Endothelial cell of umbilical vein (primary cell): ENCODE results near the gene ATP9B. TPM values are rescaled to one million over a fixed set of nuclear protein-coding genes. Genes with fewer than 3 reads are reported as not detected.

Experiments used
- BruUV-seq: library from RNA; stranded (reverse); fragments of 400-500 nt; replicated peaks from 2 replicates; lab custom pipeline; 2021; lab: Mats Ljungman, UMichigan
- CTCF ChIA-PET: fragments of 300-600, 350-600 bp; sonication (Branson Sonifier 250); formaldehyde crosslinking; loops from one replicate; lab custom pipeline; 2021; ENCODE audit warnings: antibody characterized with exemption, inconsistent platforms; lab: Charles Lee
- POLR2A ChIA-PET: fragments of 300-600, 350-600 bp; sonication (Branson Sonifier 250); formaldehyde crosslinking; loops from one replicate; lab custom pipeline; 2021; ENCODE audit warnings: antibody characterized with exemption, inconsistent platforms; lab: Charles Lee
- DNase-seq: peaks from one replicate; pipeline ENCODE4 v3.0.0-alpha.2; 2011; ENCODE audit warnings: low read depth, low spot score
- FAIRE-seq: peaks from 2 replicates; lab custom pipeline; 2011; peaks lifted over from hg19 to GRCh38; lab: Jason Lieb, UNC
- H2AFZ ChIP-seq: 2 replicates; pipeline ENCODE4 v1.6.0; 2012; ENCODE audit warnings: low read depth, low read length, control low read depth, inconsistent platforms
- H3K27ac ChIP-seq: 2 replicates; pipeline ENCODE4 v1.5.1; 2011; ENCODE audit warnings: low read depth, mild to moderate bottlenecking, control low read depth, low read length, moderate library complexity; ENCODE audit not compliant: insufficient read depth
- H3K27me3 ChIP-seq, 2 experiments: 2 replicates each; pipeline versions ENCODE4 v1.6.0 to v1.6.1; 2011; ENCODE audit warnings: low read length in 2 of 2, mixed read lengths in 1 of 2; ENCODE audit not compliant: control insufficient read depth in 2 of 2, insufficient read depth in 2 of 2
- H3K36me3 ChIP-seq, 2 experiments: 2 replicates in 1 of 2; 3 replicates in 1 of 2; pipeline ENCODE4 v1.5.1; 2011; ENCODE audit warnings: low read length in 2 of 2, mild to moderate bottlenecking in 1 of 2, moderate library complexity in 1 of 2; ENCODE audit not compliant: control insufficient read depth in 2 of 2, insufficient read depth in 2 of 2; ENCODE audit errors: extremely low read depth in 1 of 2
- H3K4me1 ChIP-seq: 3 replicates; pipeline ENCODE4 v1.5.1; 2011; ENCODE audit warnings: mild to moderate bottlenecking, low read length; ENCODE audit not compliant: control insufficient read depth, insufficient read depth; ENCODE audit errors: extremely low read depth
- H3K4me2 ChIP-seq: 2 replicates; pipeline ENCODE4 v1.6.1; 2011; ENCODE audit warnings: low read length, control low read depth, mixed read lengths; ENCODE audit not compliant: insufficient read depth
- H3K4me3 ChIP-seq, 3 experiments: fragments of 200-600 bp in 1 of 3; sonication (generic), shearing (Covaris generic) in 1 of 3; replicated peaks in 1 of 3; 2 replicates each; pipeline ENCODE4 v1.5.1; 2011 to 2016; ENCODE audit warnings: control low read depth in 3 of 3, low read length in 3 of 3, mild to moderate bottlenecking in 2 of 3, inconsistent platforms in 1 of 3, low read depth in 1 of 3, moderate library complexity in 1 of 3; ENCODE audit not compliant: insufficient read depth in 1 of 3
- H3K79me2 ChIP-seq: 2 replicates; pipeline ENCODE4 v1.6.0; 2012; ENCODE audit warnings: low read length, inconsistent platforms; ENCODE audit not compliant: control insufficient read depth, insufficient read depth
- H3K9ac ChIP-seq: replicated peaks from 2 replicates; pipeline ENCODE3; 2011; ENCODE audit warnings: low read length, control low read depth; ENCODE audit not compliant: insufficient read depth; ENCODE audit errors: extremely low read depth
- H3K9me1 ChIP-seq: replicated peaks from 3 replicates; pipeline ENCODE4 v1.6.0; 2011; ENCODE audit warnings: mild to moderate bottlenecking, low read length; ENCODE audit not compliant: control insufficient read depth, insufficient read depth; ENCODE audit errors: extremely low read depth
- H3K9me3 ChIP-seq: replicated peaks from 2 replicates; pipeline ENCODE4 v1.5.1; 2012; ENCODE audit warnings: low read length, inconsistent platforms; ENCODE audit not compliant: control insufficient read depth, insufficient read depth
- H4K20me1 ChIP-seq: replicated peaks from 2 replicates; pipeline ENCODE3; 2011; ENCODE audit warnings: mild to moderate bottlenecking, low read length; ENCODE audit not compliant: control insufficient read depth, insufficient read depth; ENCODE audit errors: extremely low read depth
- EZH2 ChIP-seq: IDR thresholded peaks from 2 replicates; pipeline ENCODE4 v1.6.1; 2012; ENCODE audit warnings: borderline replicate concordance, low read depth, mild to moderate bottlenecking, moderate library complexity, low read length, inconsistent platforms; ENCODE audit not compliant: severe bottlenecking
- FOS ChIP-seq: IDR thresholded peaks from 2 replicates; pipeline ENCODE4 v1.6.1; 2011; ENCODE audit warnings: mild to moderate bottlenecking, low read length, moderate library complexity, borderline replicate concordance; ENCODE audit not compliant: insufficient read depth
- GATA2 ChIP-seq: IDR thresholded peaks from 2 replicates; pipeline ENCODE4 v1.7.0; 2011; ENCODE audit warnings: low read depth, mild to moderate bottlenecking, moderate library complexity, mixed read lengths, low read length; ENCODE audit not compliant: insufficient read length, insufficient read depth
- JUN ChIP-seq: IDR thresholded peaks from 2 replicates; pipeline ENCODE4 v1.6.1; 2011; ENCODE audit warnings: borderline replicate concordance, low read depth; ENCODE audit not compliant: insufficient read length, insufficient read depth
- MYC ChIP-seq: IDR thresholded peaks from one replicate; pipeline ENCODE4 v1.6.1; 2011; ENCODE audit warnings: mild to moderate bottlenecking, low read depth, low read length
- POLR2A ChIP-seq: IDR thresholded peaks from 2 replicates; pipeline ENCODE4 v1.6.1; 2012; ENCODE audit warnings: low read depth, mild to moderate bottlenecking, control low read depth, low read length
- POLR2AphosphoS5 ChIP-seq: IDR thresholded peaks from 2 replicates; pipeline ENCODE4 v1.6.1; 2012; ENCODE audit warnings: low read depth, mild to moderate bottlenecking, control low read depth, low read length, moderate library complexity; ENCODE audit not compliant: insufficient read depth
- dilution Hi-C: fragments of 300-500 bp; cut with MboI; formaldehyde crosslinking; loops from one replicate; pipeline ENCODE4 v1.15.0; 2019; ENCODE audit warnings: low sequenced_read_pairs; ENCODE audit not compliant: extremely low pct_ligation_motif_present
- intact Hi-C: fragments of 100-400 bp; cut with micrococcal nuclease; formaldehyde crosslinking; loops from one replicate; pipeline ENCODE4 v1.10.0; 2022
- polyA plus RNA-seq, 4 experiments: library from polyadenylated mRNA; depleted of rRNA in 3 of 4; stranded (reverse) in 3 of 4; unstranded in 1 of 4; fragments of >200 nt; gene quantifications; 2 replicates each; pipeline versions ENCODE4 v1.2.1 to v1.2.3, GENCODE V29; 2011 to 2012; ENCODE audit warnings: missing spikeins in 1 of 4
- total RNA-seq: library from RNA; stranded (reverse); gene quantifications from 2 replicates; pipeline ENCODE4 v1.2.3, GENCODE V29; 2021
- TF ChIP-seq, protein P1 (sequence below): IDR thresholded peaks from 2 replicates; pipeline ENCODE4 v1.6.1; 2011; ENCODE audit not compliant: insufficient read depth, insufficient read length
- TF ChIP-seq, protein P2 (sequence below), 2 donors: IDR thresholded peaks; 1 replicate in 1 of 2; 2 replicates in 1 of 2; pipeline ENCODE4 v1.5.1; 2011; ENCODE audit warnings: low read length in 2 of 2, mild to moderate bottlenecking in 2 of 2, moderate library complexity in 2 of 2, control low read depth in 1 of 2, inconsistent platforms in 1 of 2, low read depth in 1 of 2; ENCODE audit not compliant: insufficient read depth in 1 of 2; ENCODE audit errors: extremely low read depth in 1 of 2

The ATP9B gene
- total and polyA plus RNA-seq, 2 donors (not counting 3 experiments of a cell fraction or from before 2014, with no cell fraction given): 14.6 to 18.2 TPM

DNA sequence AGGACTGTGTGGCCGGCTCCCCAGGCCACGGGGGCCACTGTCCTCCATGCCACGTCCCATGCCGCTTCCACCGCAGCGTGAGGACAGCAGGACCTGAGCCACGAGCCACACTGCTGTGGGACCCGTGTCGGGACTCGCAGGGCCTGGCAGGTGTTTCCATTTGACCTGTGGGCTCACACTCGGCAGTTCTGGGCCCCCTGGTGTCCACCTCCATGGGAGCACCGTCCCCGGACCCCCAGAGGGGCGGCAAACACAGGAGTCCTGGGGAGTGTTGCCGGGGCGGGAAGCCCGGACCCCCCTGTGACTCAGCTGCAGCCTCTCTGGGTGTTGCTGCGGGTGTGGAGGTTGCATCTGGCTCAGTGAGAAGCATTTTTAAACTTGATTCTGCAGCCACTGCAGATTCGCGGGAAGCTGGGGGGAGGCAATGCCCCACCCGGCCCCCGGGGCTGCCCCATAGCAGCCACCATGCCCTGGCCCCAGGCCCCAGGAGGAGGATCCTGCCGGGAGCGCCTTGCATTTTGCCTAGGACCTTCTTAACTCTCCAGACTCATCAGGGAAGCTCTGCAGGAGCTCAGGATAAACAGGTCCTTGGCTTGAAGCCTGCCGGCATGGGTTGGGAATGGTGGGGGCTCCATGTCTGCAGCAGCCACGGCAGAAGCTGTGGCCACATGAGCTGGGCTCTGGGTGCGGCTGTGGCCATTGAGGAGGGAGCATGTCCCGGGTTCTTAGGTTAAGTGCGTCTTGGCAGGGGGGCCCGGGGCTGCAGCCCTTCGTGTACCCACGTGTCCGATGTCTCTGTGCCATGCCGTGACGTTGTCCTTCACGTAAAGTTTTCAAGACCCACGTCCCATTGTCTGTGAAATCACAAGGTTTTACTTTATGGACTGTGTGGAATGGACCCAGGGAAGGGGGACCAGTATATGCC is 357.4 kb downstream of the ATP9B start:
- BruUV-seq: no TSS peak
- Histone ChIP-seq H3K9me1 (no peaks in the 10 kb centered on the region), H3K9ac (no peak overlapping the region), H3K79me2 (no peaks in the 10 kb centered on the region), H3K4me1 (no peaks in the 10 kb centered on the region), H3K27ac (no peak overlapping the region), H4K20me1 (no peaks in the 10 kb centered on the region), H3K4me2 (no peak overlapping the region), H3K9me3 (no peaks in the 10 kb centered on the region), H3K36me3 (peaks cover 0 to 1% of the 10 kb centered on the region in 2 experiments), H3K4me3 (no peak overlapping the region), H3K27me3 (no peaks in the 10 kb centered on the region), H2AFZ (no peak overlapping the region)
- TF ChIP-seq, protein P1, sequence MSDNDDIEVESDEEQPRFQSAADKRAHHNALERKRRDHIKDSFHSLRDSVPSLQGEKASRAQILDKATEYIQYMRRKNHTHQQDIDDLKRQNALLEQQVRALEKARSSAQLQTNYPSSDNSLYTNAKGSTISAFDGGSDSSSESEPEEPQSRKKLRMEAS: no peak
- FAIRE-seq (no peak), DNase-seq (no peak)
- CTCF ChIA-PET: interaction anchor here (0.6 to 1.6 kb wide), 3 partner anchors 28 to 46 kb away, joined by 3 read pairs; no protein-coding TSS in a partner anchor
- intact Hi-C loops: no loop called here
- POLR2A ChIA-PET: no interaction called here
- dilution Hi-C loops: no loop called here

DNA sequence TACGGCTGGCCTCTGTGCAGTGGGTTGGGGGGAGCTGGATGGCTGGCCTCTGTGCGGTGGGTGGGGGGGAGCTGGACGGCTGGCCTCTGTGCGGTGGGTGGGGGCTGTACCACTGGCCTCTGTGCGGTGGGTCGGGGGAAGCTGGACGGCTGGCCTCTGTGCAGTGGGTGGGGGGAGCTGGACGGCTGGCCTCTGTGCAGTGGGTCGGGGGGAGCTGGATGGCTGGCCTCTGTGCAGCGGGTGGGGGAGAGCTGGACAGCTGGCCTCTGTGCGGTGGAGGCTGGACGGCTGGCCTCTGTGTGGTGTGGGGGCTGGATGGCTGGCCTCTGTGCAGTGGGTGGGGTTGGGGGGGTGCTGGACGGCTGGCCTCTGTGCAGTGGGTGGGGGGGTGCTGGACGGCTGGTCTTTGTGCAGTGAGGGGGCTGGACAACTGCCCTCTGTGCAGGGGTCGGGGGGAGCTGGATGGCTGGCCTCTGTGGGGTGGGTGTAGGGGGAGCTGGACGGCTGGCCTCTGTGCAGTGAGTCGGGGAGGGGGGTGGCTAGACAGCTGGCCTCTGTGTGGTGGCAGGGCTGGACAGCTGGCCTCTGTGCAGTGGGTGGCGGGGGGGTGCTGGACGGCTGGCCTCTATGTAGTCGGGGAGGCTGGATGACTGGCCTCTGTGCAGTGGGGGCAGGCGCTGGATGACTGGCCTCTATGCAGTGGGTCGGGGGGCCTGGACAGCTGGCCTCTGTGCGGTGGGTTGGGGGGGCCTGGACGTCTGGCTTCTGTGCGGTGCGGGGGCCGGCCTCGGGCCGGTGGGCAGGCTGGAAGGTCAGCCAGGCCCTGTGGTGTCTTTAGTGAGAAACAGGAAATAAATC is 358.4 kb downstream of the ATP9B start:
- dilution Hi-C loops (no loop called here), intact Hi-C loops (no loop called here)
- no peak overlapping the region for H3K4me3 ChIP-seq
- no peak overlapping the region for H2AFZ ChIP-seq
- no peak overlapping the region for H3K27ac ChIP-seq
- BruUV-seq: no TSS peak
- DNase-seq: no peak
- POLR2A ChIA-PET: no interaction called here
- no peaks in the 10 kb centered on the region for H3K79me2 ChIP-seq
- no peak for FAIRE-seq
- TF ChIP-seq JUN: no peak
- no peak for TF ChIP-seq POLR2A
- no peak for TF ChIP-seq GATA2
- TF ChIP-seq POLR2AphosphoS5: no peak
- no peak for TF ChIP-seq MYC
- no peak for TF ChIP-seq EZH2
- TF ChIP-seq, protein P1: no peak
- no peak for TF ChIP-seq FOS
- TF ChIP-seq, protein P2, sequence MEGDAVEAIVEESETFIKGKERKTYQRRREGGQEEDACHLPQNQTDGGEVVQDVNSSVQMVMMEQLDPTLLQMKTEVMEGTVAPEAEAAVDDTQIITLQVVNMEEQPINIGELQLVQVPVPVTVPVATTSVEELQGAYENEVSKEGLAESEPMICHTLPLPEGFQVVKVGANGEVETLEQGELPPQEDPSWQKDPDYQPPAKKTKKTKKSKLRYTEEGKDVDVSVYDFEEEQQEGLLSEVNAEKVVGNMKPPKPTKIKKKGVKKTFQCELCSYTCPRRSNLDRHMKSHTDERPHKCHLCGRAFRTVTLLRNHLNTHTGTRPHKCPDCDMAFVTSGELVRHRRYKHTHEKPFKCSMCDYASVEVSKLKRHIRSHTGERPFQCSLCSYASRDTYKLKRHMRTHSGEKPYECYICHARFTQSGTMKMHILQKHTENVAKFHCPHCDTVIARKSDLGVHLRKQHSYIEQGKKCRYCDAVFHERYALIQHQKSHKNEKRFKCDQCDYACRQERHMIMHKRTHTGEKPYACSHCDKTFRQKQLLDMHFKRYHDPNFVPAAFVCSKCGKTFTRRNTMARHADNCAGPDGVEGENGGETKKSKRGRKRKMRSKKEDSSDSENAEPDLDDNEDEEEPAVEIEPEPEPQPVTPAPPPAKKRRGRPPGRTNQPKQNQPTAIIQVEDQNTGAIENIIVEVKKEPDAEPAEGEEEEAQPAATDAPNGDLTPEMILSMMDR (IDR thresholded peaks at IDR 0.05; ENCODE audit: extremely low read depth in 1 of 2, insufficient read depth in 1 of 2, low read depth in 1 of 2, low read length in 2 of 2): no peak
- H3K27me3 ChIP-seq: no peaks in the 10 kb centered on the region
- no peaks in the 10 kb centered on the region for H4K20me1 ChIP-seq
- H3K9ac ChIP-seq: no peak overlapping the region
- no peaks in the 10 kb centered on the region for H3K9me1 ChIP-seq
- CTCF ChIA-PET: interaction anchor here (0.7 to 1.6 kb wide), 2 partner anchors 27 to 47 kb away, joined by 3 read pairs; no protein-coding TSS in a partner anchor
- no peaks in the 10 kb centered on the region for H3K36me3 ChIP-seq
- H3K9me3 ChIP-seq: no peaks in the 10 kb centered on the region
- no peaks in the 10 kb centered on the region for H3K4me1 ChIP-seq
- no peak overlapping the region for H3K4me2 ChIP-seq
